Measurements from ENCODE around the gene PLAC1. TPM values are rescaled to one million over a fixed set of nuclear protein-coding genes. Genes with fewer than 3 reads are reported as not detected.
A peak's percentile ranks its signal among the peaks of the same experiment; 100 is the strongest.

PLAC1 gene
- total and polyA plus RNA-seq, 9 donors = 0.12 to 0.62 (median 0.40) TPM; not detected in 4

DNA sequence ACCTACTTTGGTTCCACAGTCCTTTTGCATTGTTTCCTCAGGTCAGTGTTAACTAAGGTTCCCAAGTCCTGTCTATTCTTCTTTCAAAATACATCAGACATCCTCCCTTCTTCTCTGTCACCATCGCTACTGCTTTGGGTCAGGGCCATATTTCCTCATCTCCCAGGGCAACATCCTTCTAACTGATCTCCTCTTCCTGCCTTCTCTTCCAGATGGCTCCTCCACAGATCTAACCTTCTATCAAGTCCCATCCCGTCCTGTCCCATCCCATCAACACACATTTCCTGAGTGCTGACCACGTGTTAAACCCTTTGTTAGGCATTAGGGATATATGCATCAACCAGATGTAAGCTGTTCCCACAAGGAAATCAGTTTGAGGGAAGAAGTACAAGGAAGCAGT is 25.9 kb downstream of the PLAC1 start:
- H3K36me3 ChIP-seq = no peaks in the 10 kb centered on the region
- H3K27me3 ChIP-seq = no peaks in the 10 kb centered on the region
- WGBS, 3 donors = 53 to 68% (median 66%) methylated on average over 3 of the region's 3 CpGs
- no peak for DNase-seq
- TF ChIP-seq EP300 (IDR thresholded peaks at IDR 0.05) (no peak), POLR2A (IDR thresholded peaks at IDR 0.05) (no peak)
- TF ChIP-seq, protein P1, sequence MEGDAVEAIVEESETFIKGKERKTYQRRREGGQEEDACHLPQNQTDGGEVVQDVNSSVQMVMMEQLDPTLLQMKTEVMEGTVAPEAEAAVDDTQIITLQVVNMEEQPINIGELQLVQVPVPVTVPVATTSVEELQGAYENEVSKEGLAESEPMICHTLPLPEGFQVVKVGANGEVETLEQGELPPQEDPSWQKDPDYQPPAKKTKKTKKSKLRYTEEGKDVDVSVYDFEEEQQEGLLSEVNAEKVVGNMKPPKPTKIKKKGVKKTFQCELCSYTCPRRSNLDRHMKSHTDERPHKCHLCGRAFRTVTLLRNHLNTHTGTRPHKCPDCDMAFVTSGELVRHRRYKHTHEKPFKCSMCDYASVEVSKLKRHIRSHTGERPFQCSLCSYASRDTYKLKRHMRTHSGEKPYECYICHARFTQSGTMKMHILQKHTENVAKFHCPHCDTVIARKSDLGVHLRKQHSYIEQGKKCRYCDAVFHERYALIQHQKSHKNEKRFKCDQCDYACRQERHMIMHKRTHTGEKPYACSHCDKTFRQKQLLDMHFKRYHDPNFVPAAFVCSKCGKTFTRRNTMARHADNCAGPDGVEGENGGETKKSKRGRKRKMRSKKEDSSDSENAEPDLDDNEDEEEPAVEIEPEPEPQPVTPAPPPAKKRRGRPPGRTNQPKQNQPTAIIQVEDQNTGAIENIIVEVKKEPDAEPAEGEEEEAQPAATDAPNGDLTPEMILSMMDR (IDR thresholded peaks at IDR 0.05) = no peak
- no peak overlapping the region for H3K27ac ChIP-seq
- peaks cover 2% of the 10 kb centered on the region for H3K4me1 ChIP-seq (ENCODE audit: insufficient read depth)
- H3K9me3 ChIP-seq = no peaks in the 10 kb centered on the region
- no peak overlapping the region for H3K4me3 ChIP-seq
- intact Hi-C loops (cut with DNase I) = no loop called here

DNA sequence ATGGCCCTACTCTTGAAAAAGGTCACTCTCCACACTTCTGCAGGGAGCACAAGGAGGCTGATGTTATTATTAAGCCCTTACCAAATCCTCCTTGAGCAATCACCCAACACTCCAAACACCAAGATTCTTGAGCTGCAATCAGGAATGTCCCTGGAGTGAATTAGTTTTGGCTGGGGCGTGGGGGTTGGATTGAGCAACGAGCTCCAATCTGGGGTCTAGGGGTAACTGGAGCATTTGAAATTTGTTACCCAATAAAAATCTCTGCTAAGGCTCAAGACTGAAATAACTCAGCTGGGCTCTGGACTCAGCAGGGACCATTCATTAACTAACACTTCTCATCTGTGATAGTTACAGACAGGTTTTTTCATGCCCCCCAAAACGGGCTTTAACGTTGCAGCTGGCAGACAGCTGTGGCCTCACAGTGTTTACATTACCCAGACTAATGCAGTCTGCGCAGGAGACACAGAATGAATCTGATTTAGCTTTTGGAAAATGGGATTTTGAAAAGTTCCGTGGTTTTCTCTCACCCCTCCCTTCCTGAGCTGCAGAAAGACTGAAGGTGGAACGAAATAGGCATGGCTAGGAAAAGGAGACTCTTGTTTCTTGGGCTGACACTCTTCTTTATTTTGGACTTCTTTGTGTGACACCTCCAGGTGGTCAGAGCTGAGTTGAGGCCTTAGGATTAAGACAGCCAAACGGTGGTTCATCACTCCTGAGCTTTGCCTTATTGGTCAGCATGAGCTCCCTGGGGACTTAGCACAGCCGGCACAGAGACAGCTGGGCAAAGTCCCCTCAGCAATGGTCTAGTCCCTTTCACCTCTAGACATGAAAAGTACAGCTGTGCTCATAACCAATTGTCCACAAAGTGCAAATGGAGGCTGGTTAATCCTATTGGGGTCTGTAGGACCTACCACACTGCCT is 26.6 kb downstream of the PLAC1 start:
- H3K27ac ChIP-seq = no peak overlapping the region
- no peaks in the 10 kb centered on the region for H3K9me3 ChIP-seq
- intact Hi-C loops (cut with DNase I) = no loop called here
- no peaks in the 10 kb centered on the region for H3K36me3 ChIP-seq
- H3K27me3 ChIP-seq = no peaks in the 10 kb centered on the region
- WGBS, 3 donors = 31 to 35% (median 34%) methylated on average over 9 of the region's 9 CpGs
- peaks cover 2% of the 10 kb centered on the region for H3K4me1 ChIP-seq (ENCODE audit: insufficient read depth)
- DNase-seq = peak in 4 of 5 donors; percentile 46 to 73 (median 58)
- no peak overlapping the region for H3K4me3 ChIP-seq
- TF ChIP-seq EP300 (IDR thresholded peaks at IDR 0.05) (no peak), POLR2A (IDR thresholded peaks at IDR 0.05) (no peak)
- TF ChIP-seq, protein P1 (IDR thresholded peaks at IDR 0.05) = no peak

GRCh38 chrX:134628663-134629062 is 29.6 kb downstream of the PLAC1 start:
- TF ChIP-seq EP300 (IDR thresholded peaks at IDR 0.05) = no peak
- no peak for TF ChIP-seq POLR2A (IDR thresholded peaks at IDR 0.05)
- TF ChIP-seq, protein P1 (IDR thresholded peaks at IDR 0.05) = no peak
- WGBS, 3 donors = 61 to 83% (median 63%) methylated on average over 1 of the region's 1 CpG
- H3K4me3 ChIP-seq = no peak overlapping the region
- DNase-seq = no peak
- no peak overlapping the region for H3K27ac ChIP-seq
- no peaks in the 10 kb centered on the region for H3K4me1 ChIP-seq (ENCODE audit: insufficient read depth)
- intact Hi-C loops (cut with DNase I) = no loop called here
- no peaks in the 10 kb centered on the region for H3K9me3 ChIP-seq
- no peaks in the 10 kb centered on the region for H3K36me3 ChIP-seq
- H3K27me3 ChIP-seq = no peaks in the 10 kb centered on the region

DNA sequence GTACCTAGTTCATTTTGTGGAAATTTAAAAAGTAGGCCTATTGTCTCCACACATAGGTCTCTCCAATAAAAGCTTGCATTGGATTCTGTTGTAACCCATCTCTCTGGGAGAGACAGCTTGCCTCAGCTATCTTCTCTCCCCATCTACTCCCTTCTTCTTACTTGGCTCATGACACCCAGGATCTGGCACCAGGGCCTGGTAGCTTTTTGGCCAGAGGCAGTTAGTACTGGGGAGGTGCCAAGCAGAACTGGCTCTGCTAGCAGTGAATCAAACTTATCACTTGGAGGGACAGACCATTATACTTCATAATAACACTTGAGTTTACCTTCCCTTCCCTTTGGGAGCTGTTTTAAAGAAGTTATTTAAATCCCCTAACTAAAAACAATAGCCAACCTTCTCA is 31.8 kb downstream of the PLAC1 start:
- H3K36me3 ChIP-seq = no peaks in the 10 kb centered on the region
- no peaks in the 10 kb centered on the region for H3K9me3 ChIP-seq
- intact Hi-C loops (cut with DNase I) = no loop called here
- no peaks in the 10 kb centered on the region for H3K27me3 ChIP-seq
- no peak overlapping the region for H3K4me3 ChIP-seq
- H3K4me1 ChIP-seq (ENCODE audit: insufficient read depth) = no peaks in the 10 kb centered on the region
- no peak for DNase-seq
- TF ChIP-seq POLR2A (IDR thresholded peaks at IDR 0.05) (no peak), EP300 (IDR thresholded peaks at IDR 0.05) (no peak)
- TF ChIP-seq, protein P1 (IDR thresholded peaks at IDR 0.05) = no peak
- no peak overlapping the region for H3K27ac ChIP-seq

All from ovary (tissue), 9 donors.